ENCODE data around the gene CHODL. TPM values are rescaled to one million over a fixed set of nuclear protein-coding genes. Genes with fewer than 3 reads are reported as not detected.

The CHODL gene
- total RNA-seq, 1 experiment from 2014 or later: 3.1 TPM

GRCh38 chr21:18228060-18228739 lies 16.4 kb upstream of the CHODL start:
- H3K27ac Mint-ChIP-seq: no peak overlapping the region
- POLR2A ChIA-PET: no interaction called here

GRCh38 chr21:18235545-18235944 lies 9.1 kb upstream of the CHODL start:
- ChIA-PET POLR2A (no interaction called here), CTCF (no interaction called here)
- Mint-ChIP-seq H3K27ac (no peak overlapping the region), H3K9me3 (peaks cover 10% of the 10 kb centered on the region), H3K27me3 (ENCODE audit: low read depth) (no peaks in the 10 kb centered on the region), H3K4me3 (no peak overlapping the region), H3K4me1 (0 out of 2 replicates have a peak, but pooled peaks cover 2% of the 10 kb centered on the region), H3K36me3 (peaks cover 6% of the 10 kb centered on the region; the same call in 1 of the 2 replicates)
- ATAC-seq: no peak
- no peak for DNase-seq (ENCODE audit: low spot score)
- TF ChIP-seq GRHL2 (CRISPR knock-in tag; IDR thresholded peaks at IDR 0.05; ENCODE audit: insufficient replicate concordance, severe bottlenecking) (no peak), ZBTB21 (CRISPR knock-in tag; IDR thresholded peaks at IDR 0.05; ENCODE audit: borderline replicate concordance) (no peak), NFATC4 (CRISPR knock-in tag; IDR thresholded peaks at IDR 0.05) (no peak), E2F1 (CRISPR knock-in tag; IDR thresholded peaks at IDR 0.05) (no peak), RORB (CRISPR knock-in tag; IDR thresholded peaks at IDR 0.05) (no peak), ATF2 (CRISPR knock-in tag; IDR thresholded peaks at IDR 0.05; ENCODE audit: borderline replicate concordance, low read depth) (no peak), CREB1 (CRISPR knock-in tag; IDR thresholded peaks at IDR 0.05) (no peak), ZNF232 (CRISPR knock-in tag; IDR thresholded peaks at IDR 0.05) (no peak), STAT6 (CRISPR knock-in tag; conservative IDR thresholded peaks at IDR 0.05; ENCODE audit: low read depth) (no peak), MAX (CRISPR knock-in tag; IDR thresholded peaks at IDR 0.05) (no peak), NFYB (CRISPR knock-in tag; conservative IDR thresholded peaks at IDR 0.05; ENCODE audit: low read depth) (no peak)

More at GRCh38 chr21:18228060-18228739, 16.4 kb upstream of the CHODL start:
- no peak for TF ChIP-seq E2F4 (CRISPR knock-in tag; IDR thresholded peaks at IDR 0.05; ENCODE audit: borderline replicate concordance, low read depth)
- DNase-seq (ENCODE audit: low spot score) (no peak), ATAC-seq (no peak)
- Mint-ChIP-seq H3K4me1 (no peaks in the 10 kb centered on the region), H3K27me3 (ENCODE audit: low read depth) (no peaks in the 10 kb centered on the region), H3K4me3 (no peak overlapping the region), H3K36me3 (no peaks in the 10 kb centered on the region), H3K9me3 (no peaks in the 10 kb centered on the region)
- CTCF ChIA-PET: no interaction called here

- ATAC-seq: peak; percentile 37
- no peak for TF ChIP-seq ATF3 (CRISPR knock-in tag; conservative IDR thresholded peaks at IDR 0.05)
- no peak for TF ChIP-seq RORB (CRISPR knock-in tag; IDR thresholded peaks at IDR 0.05)
- TF ChIP-seq ZNF281 (CRISPR knock-in tag; IDR thresholded peaks at IDR 0.05): no peak
- no peak for TF ChIP-seq GRHL2 (CRISPR knock-in tag; IDR thresholded peaks at IDR 0.05; ENCODE audit: insufficient replicate concordance, severe bottlenecking)
- no peak for TF ChIP-seq ZNF121 (CRISPR knock-in tag; IDR thresholded peaks at IDR 0.05)
- TF ChIP-seq ERG (CRISPR knock-in tag; IDR thresholded peaks at IDR 0.05): no peak
- no peak for TF ChIP-seq JAZF1 (CRISPR knock-in tag; IDR thresholded peaks at IDR 0.05)
- no peak for TF ChIP-seq GTF2I (CRISPR knock-in tag; conservative IDR thresholded peaks at IDR 0.05)
- no peak for TF ChIP-seq KAT7 (CRISPR knock-in tag; IDR thresholded peaks at IDR 0.05; ENCODE audit: borderline replicate concordance)
- no peak for TF ChIP-seq ZNF219 (CRISPR knock-in tag; IDR thresholded peaks at IDR 0.05; ENCODE audit: borderline replicate concordance)
Measured at GRCh38 chr21:18245464-18245967, 883 bp downstream of the CHODL start.

More at GRCh38 chr21:18245464-18245967, 883 bp downstream of the CHODL start:
- H3K9me3 Mint-ChIP-seq: no peaks in the 10 kb centered on the region
- H3K27me3 Mint-ChIP-seq (ENCODE audit: low read depth): peaks cover 59% of the 10 kb centered on the region
- peak overlapping the region; percentile 72 for H3K4me3 Mint-ChIP-seq
- ChIA-PET CTCF (interaction anchor here (1.5 kb wide), 1 partner anchor 205 kb away, joined by 3 read pairs; no protein-coding TSS in a partner anchor), POLR2A (no interaction called here)
- 0 out of 2 replicates have a peak, but pooled peaks cover 2% of the 10 kb centered on the region for H3K4me1 Mint-ChIP-seq
- no peak overlapping the region for H3K27ac Mint-ChIP-seq
- no peaks in the 10 kb centered on the region for H3K36me3 Mint-ChIP-seq
- no peak for DNase-seq (ENCODE audit: low spot score)

Measured in WTC11 (cell line).